A673 (cell line): Measurements from ENCODE around the gene SBK1. TPM values are rescaled to one million over a fixed set of nuclear protein-coding genes. Genes with fewer than 3 reads are reported as not detected.

Source experiments
- BruUV-seq: library from RNA; stranded (reverse); fragments of 400-500 nt; replicated peaks from 2 replicates; lab custom pipeline; 2021; lab: Mats Ljungman, UMichigan
- CTCF ChIA-PET: fragments of 300-600 bp; sonication (Branson Sonifier 250); formaldehyde crosslinking; loops from one replicate; lab custom pipeline; 2022; ENCODE audit warnings: antibody characterized with exemption; lab: Charles Lee
- POLR2A ChIA-PET: fragments of 300-600 bp; sonication (Branson Sonifier 250); formaldehyde crosslinking; loops from one replicate; lab custom pipeline; 2022; ENCODE audit warnings: antibody characterized with exemption; ENCODE audit not compliant: low non-redundant PET; lab: Charles Lee
- DNase-seq: peaks from one replicate; pipeline ENCODE4 v3.0.0-alpha.2; 2015; ENCODE audit warnings: low spot score
- H3K27ac ChIP-seq: fragments of 200-600 bp; sonication (generic); 2 replicates; pipeline ENCODE4 v1.5.1; 2016; ENCODE audit warnings: mixed run types, low read depth, mild to moderate bottlenecking, mixed read lengths, antibody characterized with exemption, low read length; ENCODE audit not compliant: poor library complexity, severe bottlenecking
- H3K27me3 ChIP-seq: fragments of 200-600 bp; sonication (generic); replicated peaks from 2 replicates; pipeline ENCODE4 v1.6.1; 2017; ENCODE audit warnings: mixed run types, low read depth, mild to moderate bottlenecking, mixed read lengths, antibody characterized with exemption, low read length; ENCODE audit not compliant: insufficient read depth, poor library complexity
- H3K36me3 ChIP-seq: fragments of 200-600 bp; sonication (generic); 2 replicates; pipeline ENCODE4 v1.6.1; 2016; ENCODE audit warnings: mixed run types, mild to moderate bottlenecking, mixed read lengths, antibody characterized with exemption, low read length; ENCODE audit not compliant: insufficient read depth, poor library complexity, severe bottlenecking
- H3K4me1 ChIP-seq: fragments of 200-600 bp; sonication (generic); 2 replicates; pipeline ENCODE4 v1.6.1; 2017; ENCODE audit warnings: mixed run types, mild to moderate bottlenecking, mixed read lengths, antibody characterized with exemption, low read length; ENCODE audit not compliant: insufficient read depth, poor library complexity, severe bottlenecking
- H3K4me3 ChIP-seq: fragments of 200-600 bp; sonication (generic); 2 replicates; pipeline ENCODE4 v1.5.1; 2016; ENCODE audit warnings: low read depth, mixed run types, mild to moderate bottlenecking, mixed read lengths, low read length; ENCODE audit not compliant: poor library complexity, severe bottlenecking
- H3K9me3 ChIP-seq: fragments of 200-600 bp; sonication (generic); 2 replicates; pipeline ENCODE4 v1.6.1; 2016; ENCODE audit warnings: mixed run types, low read depth, mild to moderate bottlenecking, mixed read lengths, antibody characterized with exemption, low read length; ENCODE audit not compliant: poor library complexity, severe bottlenecking
- EZH2 ChIP-seq: fragments of 200-600 bp; sonication (generic); IDR thresholded peaks from 2 replicates; pipeline ENCODE4 v1.6.1; 2017; ENCODE audit warnings: borderline replicate concordance, low read depth, mild to moderate bottlenecking, mixed read lengths, antibody characterized with exemption, low read length; ENCODE audit not compliant: poor library complexity, severe bottlenecking
- intact Hi-C: fragments of 100-400 bp; cut with micrococcal nuclease; formaldehyde crosslinking; loops from one replicate; pipeline ENCODE4 v1.10.0; 2022; ENCODE audit not compliant: unreplicated experiment
- total RNA-seq: library from RNA; stranded (reverse); gene quantifications from 2 replicates; pipeline ENCODE4 v1.2.3, GENCODE V29; 2021
- TF ChIP-seq, protein P1 (sequence below): fragments of 300-800, 200-600 bp; sonication (generic); conservative IDR thresholded peaks from 2 replicates; pipeline ENCODE4 v1.5.1; 2017; ENCODE audit warnings: low read depth, mild to moderate bottlenecking, antibody characterized with exemption, low read length, moderate library complexity, mixed read lengths

Gene SBK1
- total RNA-seq, 1 experiment from 2014 or later = 22.2 TPM

DNA sequence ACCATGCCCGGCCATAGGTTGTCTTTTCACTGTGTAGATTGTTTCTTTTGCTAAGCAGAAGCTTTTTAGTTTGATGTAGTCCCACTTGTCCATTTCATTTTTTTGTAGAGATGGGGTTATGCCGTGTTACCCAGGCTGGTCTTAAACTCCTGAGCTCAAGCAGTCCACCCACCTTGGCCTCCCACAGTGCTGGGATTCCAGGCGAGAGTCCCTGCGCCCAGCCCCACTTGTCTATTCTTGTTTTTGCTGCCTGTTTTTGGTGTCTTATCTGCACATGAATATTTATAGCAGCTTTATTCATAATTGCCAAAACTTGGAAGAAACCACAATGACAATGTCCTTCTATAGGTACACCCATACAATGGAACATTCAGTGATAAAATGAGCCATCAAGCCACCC, 18.8 kb upstream of the SBK1 start:
- POLR2A ChIA-PET = no interaction called here
- CTCF ChIA-PET = no interaction called here
- Histone ChIP-seq H3K27me3 (no peaks in the 10 kb centered on the region), H3K36me3 (no peaks in the 10 kb centered on the region), H3K9me3 (no peaks in the 10 kb centered on the region), H3K4me1 (no peaks in the 10 kb centered on the region), H3K27ac (no peak overlapping the region), H3K4me3 (no peak overlapping the region)
- BruUV-seq = no TSS peak
- intact Hi-C loops = no loop called here
- TF ChIP-seq, protein P1, sequence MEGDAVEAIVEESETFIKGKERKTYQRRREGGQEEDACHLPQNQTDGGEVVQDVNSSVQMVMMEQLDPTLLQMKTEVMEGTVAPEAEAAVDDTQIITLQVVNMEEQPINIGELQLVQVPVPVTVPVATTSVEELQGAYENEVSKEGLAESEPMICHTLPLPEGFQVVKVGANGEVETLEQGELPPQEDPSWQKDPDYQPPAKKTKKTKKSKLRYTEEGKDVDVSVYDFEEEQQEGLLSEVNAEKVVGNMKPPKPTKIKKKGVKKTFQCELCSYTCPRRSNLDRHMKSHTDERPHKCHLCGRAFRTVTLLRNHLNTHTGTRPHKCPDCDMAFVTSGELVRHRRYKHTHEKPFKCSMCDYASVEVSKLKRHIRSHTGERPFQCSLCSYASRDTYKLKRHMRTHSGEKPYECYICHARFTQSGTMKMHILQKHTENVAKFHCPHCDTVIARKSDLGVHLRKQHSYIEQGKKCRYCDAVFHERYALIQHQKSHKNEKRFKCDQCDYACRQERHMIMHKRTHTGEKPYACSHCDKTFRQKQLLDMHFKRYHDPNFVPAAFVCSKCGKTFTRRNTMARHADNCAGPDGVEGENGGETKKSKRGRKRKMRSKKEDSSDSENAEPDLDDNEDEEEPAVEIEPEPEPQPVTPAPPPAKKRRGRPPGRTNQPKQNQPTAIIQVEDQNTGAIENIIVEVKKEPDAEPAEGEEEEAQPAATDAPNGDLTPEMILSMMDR = no peak
- TF ChIP-seq EZH2 = no peak
- no peak for DNase-seq

DNA sequence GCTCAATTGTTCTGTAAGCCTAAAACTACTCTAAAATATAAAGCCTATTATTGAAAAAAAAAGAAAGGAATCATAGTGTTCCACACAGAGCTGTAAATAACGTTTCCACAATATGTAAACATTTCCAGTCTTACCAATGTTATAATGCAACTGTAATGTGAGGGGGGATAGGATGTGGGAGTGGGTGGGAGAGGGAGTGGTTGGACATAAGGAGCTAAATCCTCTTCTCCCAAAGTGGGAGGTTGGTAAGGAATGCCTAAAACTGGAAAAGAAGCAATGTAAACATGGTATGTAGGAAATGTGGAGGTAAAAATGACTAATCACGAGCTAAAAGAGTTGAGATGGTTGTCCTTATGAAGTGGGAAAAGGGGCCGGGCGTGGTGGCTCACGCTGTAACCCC, 17.6 kb upstream of the SBK1 start:
- Histone ChIP-seq H3K4me1 (no peaks in the 10 kb centered on the region), H3K9me3 (no peaks in the 10 kb centered on the region), H3K36me3 (no peaks in the 10 kb centered on the region), H3K27ac (no peak overlapping the region), H3K4me3 (no peak overlapping the region), H3K27me3 (no peaks in the 10 kb centered on the region)
- POLR2A ChIA-PET = interaction anchor here (0.6 kb wide), 1 partner anchor 18 kb away, joined by 3 read pairs; the partner anchor contains the start of gene SBK1
- intact Hi-C loops = no loop called here
- BruUV-seq = no TSS peak
- TF ChIP-seq, protein P1 = no peak
- no peak for TF ChIP-seq EZH2
- CTCF ChIA-PET = no interaction called here
- DNase-seq = no peak

DNA sequence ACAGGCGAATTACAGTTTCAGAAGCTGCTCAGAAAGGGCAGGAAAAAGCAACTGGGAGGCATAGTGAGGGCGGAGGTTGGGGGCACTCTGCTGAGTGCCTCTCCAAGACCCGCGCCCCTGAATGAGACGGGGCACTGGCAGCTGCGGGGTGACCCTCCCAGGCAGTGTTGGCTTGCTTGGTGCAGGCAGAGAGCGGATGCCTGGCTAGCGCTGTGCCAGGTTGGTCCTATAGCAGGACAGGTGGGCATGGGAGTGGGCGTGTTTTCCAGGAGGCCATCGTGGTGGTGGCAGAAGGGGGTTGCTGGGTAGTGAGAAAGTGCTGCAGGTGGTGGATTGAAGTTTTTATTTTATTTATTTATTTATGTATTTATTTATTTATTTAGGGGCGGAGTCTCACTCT, 16.0 kb upstream of the SBK1 start:
- no peaks in the 10 kb centered on the region for H3K4me1 ChIP-seq
- H3K27me3 ChIP-seq = no peaks in the 10 kb centered on the region
- H3K36me3 ChIP-seq = no peaks in the 10 kb centered on the region
- DNase-seq = no peak
- H3K4me3 ChIP-seq = no peak overlapping the region
- POLR2A ChIA-PET = no interaction called here
- no TSS peak for BruUV-seq
- H3K27ac ChIP-seq = no peak overlapping the region
- no peak for TF ChIP-seq EZH2
- TF ChIP-seq, protein P1 = no peak
- CTCF ChIA-PET = no interaction called here
- H3K9me3 ChIP-seq = no peaks in the 10 kb centered on the region
- intact Hi-C loops = no loop called here
